Activated CD4-positive, alpha-beta T cell treated with anti-CD3 and anti-CD28 coated beads for 48 hours (primary cell): ENCODE measurements around the gene SLC31A1.
"Not testable (repeated sequence)": the region's sequence is repeated elsewhere in the genome, so short reads cannot be mapped to it uniquely, and the experiment has no call there.

Experiments used
- DNase-seq: peaks from one replicate; pipeline ENCODE4 v3.0.0-alpha.2; 2020

Gene SLC31A1

DNA sequence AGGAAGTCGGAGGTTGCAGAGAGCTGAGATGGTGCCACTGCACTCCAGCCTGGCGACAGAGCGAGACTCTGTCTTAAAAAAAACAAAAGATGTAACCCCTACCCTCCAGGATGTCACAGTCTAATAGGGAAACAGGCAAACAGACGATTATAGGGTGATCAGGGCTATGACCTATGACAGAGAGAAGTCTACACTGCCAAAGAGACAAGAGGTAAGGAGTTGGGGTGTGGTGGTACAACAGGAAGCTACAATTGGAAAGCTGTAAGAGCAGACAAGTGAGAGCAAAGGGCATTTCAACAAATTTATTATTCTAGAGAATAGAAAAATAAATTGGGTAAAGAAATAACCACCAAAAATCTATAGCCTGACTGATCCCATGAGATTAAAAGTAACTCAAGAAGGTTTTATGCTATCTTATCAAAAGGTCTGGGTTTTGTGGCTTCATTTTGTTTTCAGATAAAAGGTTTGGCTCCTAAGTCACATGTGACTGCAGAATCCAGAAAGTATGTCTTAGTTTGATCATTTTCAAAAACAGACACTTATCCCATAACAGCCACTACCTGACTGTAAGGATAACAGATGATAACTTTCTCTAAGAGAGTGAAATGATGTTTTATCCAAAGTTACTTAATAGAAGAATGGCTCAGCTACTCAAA lies 46.7 kb downstream of the SLC31A1 start:
- DNase-seq = no peak

DNA sequence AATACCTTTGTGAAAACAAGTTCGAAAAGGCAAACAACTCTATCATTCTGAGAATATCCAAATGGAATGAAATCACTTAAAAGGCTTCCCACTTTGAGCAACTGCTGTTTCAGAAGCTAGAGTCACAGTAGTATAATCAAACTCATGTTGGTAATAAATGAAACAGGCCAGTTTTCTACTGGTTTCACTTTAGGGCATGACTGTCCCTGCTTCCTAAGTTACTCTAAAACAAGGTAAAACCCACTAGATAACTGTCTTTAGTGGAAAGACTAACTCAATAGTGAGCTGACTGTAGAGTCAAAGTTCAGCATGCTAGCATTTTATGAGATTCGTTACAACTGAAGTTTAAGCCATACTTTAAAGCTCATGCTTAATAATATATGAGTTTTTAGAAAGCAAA lies 48.0 kb downstream of the SLC31A1 start:
- DNase-seq = no peak

DNA sequence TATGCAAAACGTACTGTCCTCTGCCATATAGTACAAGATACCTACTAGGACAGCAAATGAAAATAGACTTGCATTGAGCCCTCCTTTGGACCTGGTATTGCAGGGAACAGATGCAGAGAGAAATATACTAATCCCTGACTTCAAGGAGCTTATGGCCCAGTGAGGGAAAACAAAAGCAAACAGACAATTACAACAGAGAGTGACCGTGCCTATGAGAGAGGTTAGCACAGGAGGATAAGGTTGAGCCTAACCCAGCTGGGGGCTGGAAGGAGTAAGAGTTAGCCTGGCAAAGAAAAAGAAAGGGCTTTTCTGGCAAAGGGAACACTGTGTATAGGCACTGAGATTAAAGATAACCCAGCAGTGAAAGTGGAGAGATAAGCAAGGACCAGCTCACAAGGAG lies 48.5 kb downstream of the SLC31A1 start:
- no peak for DNase-seq

DNA sequence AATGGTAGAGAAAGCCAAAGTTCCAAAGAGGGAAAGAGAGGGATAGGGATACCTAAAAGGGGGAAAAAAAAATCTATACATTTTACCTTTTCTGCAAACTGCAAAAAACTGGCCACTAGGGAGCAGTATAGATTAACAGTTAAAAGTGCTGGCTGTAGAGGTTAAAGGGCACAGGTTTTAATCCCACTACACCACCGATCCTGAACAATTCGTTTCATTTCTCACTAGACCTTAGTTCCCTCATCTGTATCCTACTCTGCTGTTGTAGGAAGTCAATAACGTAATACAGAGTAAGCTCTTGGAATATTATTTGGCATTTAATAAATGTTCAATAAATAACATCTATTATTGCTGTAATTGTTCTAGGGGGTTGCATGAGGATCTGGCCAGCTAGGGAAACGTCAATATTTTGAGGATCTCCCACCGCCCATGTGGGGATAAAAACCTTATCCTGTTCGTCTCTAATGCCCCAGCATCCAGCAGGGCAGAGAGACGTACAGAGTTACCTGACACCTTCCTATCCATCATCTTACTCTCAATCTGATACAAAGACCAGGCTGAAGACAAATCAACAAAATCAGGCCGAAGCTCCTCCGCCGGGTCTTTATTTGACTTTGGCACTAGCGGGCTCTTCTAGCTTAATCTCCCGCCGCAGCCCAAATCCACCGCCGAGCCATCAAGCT lies 53.3 kb downstream of the SLC31A1 start:
- peak; percentile 13 for DNase-seq

DNA sequence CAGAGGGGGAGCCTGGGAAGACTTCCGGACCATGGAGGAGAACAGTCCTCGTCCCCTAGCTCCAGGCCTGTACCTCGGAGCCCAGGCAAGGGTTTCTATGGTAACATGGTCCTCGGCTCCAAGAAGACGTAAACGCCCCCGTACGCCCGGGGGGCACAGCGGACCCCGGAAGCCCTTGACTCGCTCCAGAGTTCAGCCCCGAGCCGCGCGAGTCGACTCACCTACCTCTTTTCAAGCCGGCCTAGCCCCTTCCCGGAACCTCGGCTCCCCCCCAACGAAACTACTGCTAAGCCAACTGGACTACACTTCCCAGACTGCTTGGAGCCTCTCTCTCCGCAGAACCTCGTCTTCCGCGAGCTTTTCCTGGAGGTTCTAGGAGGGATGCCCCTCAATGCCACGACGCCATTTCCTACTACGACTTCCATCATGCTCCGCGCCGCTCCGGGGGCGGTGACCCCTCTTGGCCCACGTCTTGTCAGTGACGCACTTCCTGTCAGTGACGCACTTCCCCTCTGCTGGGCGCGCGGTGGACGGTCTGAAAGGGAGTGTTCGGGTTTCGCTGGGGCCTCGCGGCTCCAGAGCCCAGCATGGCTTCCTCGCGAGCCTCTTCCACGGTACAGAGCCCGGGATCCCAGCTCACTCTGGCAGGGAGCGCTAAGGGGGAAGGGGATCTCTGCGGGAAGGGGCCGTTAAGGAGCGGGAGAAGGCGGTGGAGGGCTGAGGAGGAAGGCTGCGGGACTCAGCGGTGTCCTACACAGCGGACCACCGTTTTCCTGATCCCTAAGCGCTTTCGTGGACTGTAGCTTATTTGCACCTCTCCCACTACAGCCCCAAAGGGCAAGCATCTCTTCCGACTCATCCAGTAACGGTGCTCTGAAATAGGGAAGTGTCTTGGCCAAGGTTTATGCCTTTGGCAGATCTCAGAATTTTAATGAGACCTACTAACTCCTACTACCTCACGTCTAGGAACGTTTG lies 54.1 kb downstream of the SLC31A1 start, which contains the start of the genes CDC26 and PRPF4:
TSS of gene CDC26 (minus strand) at position 416 of the 975 bp plus-strand sequence. CDS start 3,065 bp downstream, outside the sequence.
TSS of gene PRPF4 (plus strand) at position 502 of the 975 bp plus-strand sequence. CDS start at position 588, 86 bp downstream.
- peak; percentile 97 for DNase-seq

DNA sequence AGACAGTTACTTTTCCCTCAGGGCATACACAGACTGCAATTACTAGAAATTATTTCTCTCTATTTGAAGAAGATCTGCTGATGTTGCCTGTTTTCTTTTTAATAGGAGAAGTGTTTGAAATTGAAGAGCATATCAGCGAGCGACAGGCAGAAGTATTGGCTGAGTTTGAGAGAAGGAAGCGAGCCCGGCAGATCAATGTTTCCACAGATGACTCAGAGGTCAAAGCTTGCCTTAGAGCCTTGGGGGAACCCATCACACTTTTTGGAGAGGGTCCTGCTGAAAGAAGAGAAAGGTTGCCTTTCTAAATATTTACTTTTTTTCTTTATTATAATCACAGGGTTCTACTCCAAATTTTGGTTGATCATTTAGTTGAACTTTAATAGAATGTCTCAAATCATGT lies 57.5 kb downstream of the SLC31A1 start:
- DNase-seq = no peak

DNA sequence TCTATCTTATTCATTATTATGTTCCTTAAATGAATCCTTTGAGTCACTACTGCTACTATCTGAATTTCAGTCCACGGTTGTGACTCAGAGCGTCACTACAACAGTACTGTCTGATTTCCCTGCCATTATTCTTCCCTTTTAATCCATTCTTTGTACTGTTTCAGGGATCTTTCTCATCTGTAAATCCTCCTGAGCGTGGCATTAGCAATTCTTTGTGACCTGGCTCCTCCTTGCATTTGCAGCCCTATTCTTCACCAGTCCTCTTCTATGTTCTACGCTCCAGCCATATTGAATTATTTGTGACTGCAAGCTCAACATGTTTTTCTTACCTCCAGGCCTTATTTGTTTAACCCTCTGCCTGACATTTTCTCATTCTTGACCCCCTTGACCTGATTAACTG lies 60.0 kb downstream of the SLC31A1 start:
- no peak for DNase-seq

DNA sequence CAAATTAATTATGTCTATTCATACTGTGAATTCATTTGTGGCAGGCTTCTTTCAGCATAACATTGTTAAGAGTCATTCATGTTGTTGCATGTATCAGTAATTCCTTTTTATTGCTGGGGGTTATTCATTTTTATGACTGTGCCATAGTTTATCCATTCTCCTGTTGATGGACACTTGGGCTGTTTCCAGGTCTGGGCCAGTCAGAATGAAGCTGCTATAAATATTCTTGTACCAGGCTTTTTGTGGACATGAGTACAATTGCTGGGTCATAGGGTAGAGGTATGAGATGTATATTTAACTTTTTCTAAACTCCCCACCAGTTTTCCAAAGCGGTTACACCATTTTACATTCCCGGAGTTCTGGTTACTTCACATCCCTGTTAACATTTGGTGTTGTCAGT lies 67.7 kb downstream of the SLC31A1 start:
- no peak for DNase-seq

DNA sequence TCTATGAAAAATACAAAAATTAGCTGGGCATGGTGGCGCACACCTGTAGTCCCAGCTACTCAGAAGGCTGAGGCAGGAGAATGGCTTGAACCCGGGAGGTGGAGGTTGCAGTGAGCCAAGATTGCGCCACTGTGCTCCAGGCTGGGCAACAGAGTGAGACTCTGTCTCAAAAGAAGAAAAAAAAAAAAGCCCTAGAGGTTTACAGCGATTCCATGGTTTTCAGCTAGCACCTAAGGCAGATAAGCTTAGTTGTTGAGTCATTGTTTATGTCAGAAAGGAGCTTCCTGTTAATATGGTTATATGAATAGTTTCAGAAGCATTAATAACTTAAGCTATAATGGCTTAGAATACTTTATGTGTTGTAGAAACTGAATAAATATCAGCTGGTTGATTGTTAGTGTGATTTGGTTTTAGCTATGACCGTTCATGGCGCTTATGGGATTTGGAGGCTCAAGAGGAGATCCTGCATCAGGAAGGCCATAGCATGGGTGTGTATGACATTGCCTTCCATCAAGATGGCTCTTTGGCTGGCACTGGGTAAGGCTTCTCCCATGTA lies 68.8 kb downstream of the SLC31A1 start:
- no peak for DNase-seq

DNA sequence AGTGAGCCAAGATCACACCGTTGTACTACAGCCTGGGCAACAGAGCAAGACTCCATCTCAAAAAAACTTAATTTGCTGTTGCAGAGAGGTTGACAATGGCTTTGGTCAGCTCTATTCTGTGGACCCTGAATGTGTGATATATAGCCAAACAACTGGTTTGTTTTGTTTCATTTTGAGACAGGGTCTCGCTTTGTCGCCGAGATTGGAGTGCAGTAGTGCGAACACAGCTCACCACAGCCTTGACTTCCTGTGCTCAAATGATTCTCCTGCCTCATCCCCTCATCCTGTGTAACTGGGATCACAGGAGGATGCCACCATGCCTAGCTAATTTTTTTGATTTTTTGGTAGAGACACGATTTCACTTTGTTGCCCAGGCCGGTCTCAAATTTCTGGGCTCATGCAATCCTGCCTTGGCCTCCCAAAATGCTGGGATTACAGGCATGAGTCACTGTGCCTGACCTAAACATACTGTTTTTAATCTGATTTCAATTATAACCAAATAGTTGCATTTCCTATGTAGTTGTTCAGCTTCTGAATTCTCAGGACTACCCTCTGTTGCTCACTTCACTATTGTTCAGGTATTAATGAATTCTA lies 72.0 kb downstream of the SLC31A1 start:
- no peak for DNase-seq

DNA sequence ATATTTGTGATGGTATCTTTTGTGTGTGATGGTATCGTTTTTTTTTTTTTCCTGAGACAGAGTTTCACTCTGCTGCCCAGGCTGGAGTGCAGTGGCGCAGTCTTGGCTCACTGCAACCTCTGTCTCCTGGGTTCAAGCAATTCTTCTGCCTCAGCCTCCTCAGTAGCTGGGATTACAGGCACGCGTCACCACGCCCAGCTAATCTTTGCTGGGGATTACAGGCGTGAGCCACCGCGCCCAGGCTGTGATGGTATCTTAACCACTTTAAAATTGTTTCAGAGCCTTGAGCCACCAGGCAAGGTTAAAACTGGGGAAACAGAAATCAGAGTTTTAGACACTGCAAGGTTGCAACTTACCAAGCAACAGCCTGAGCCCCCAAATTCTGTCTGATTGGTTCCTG lies 74.9 kb downstream of the SLC31A1 start:
- not testable (repeated sequence) for DNase-seq

DNA sequence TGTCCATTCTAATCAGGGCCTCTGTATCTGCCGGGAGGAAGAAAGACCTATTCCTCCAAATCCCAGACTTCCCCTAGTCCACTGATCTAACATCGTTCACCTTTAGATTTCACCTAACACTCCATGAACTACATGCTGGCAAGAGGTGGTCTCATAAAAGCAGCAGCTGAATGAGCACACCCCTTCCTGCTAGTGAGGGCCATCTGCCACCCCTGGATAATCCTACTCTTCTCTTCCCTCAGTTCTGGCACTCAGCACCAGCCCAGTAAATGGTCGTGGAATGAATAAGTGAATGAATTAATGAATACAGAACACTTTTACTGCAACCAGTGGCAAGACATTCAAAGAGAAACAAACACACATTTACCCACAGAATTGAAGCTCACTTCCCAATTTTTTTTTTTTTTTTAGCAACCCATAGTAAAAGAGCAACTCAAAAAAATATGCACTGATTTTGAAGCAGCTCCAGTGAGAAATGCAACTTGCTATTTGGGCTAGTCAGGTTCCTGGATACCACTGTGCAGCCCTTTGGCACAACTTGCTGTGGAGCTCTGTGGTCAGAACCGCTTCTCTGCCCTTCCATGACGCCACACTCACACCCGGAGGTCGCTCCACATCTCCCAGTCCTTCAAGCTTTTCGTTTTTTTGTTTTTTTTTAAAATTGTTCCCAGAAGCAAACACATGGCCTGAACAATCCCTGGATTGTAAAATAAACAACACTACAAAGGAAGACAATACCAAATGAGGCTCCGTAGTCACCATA lies 75.6 kb downstream of the SLC31A1 start:
- DNase-seq = no peak

DNA sequence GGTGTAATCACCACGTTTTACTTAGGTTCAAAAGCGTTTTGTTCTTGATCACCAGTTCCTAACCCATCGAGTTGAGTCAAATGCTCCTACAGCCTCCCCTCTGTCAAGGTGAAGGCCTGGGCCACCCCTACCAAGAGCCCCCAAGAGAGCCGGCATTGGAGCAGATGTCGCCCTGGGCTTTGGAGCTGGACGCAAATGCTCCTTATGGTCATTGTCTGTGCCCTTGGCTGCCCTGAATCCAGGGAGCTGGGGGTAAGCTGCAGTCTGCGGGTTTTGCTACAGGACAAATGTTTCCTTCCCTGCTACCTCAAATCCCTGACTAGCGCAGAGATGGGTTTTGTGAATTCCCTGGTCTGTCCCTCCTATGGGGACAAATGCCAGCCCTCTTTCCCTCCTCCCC lies 77.0 kb downstream of the SLC31A1 start:
- DNase-seq = no peak

DNA sequence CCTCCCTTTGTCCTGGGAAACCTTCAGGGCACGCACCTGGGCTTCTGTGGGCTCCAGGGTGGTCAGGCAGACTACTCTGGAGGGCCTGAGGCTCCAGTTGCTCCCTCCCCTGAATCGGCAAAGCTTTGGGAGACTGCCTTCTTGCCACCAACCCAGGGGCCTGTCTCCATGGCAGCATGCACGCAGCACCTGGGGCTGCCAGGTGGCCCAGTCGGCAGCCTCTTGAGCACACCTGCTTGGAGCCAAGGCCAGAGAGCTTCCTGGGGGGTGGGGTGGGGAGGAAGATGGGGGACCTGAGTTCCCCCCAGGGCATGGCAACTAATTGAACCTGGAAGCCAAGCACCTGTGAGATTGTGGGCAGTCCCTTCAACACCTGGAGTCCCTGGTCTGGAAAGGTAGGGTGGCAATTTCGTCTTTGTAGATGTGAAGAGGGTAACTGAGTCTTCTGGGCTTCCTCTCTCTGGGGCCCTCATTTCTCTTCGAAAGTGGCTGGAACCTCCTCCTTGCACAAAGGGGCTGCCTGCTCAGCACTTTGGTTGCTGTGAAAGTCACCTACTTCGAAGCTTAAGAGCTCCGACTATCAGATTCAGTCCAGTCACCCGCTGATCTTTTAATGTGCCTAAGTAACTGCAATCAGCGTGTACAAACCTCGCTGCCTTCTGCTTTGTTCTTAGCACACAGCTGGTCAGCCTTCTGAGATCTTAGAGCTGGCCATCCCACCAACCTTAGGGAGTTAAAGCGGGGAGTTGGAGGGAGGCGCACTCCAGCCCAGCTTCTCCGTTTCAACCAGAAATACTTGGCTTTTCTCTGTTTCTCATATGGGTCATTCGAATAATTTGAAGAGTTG lies 77.8 kb downstream of the SLC31A1 start:
- DNase-seq = no peak

DNA sequence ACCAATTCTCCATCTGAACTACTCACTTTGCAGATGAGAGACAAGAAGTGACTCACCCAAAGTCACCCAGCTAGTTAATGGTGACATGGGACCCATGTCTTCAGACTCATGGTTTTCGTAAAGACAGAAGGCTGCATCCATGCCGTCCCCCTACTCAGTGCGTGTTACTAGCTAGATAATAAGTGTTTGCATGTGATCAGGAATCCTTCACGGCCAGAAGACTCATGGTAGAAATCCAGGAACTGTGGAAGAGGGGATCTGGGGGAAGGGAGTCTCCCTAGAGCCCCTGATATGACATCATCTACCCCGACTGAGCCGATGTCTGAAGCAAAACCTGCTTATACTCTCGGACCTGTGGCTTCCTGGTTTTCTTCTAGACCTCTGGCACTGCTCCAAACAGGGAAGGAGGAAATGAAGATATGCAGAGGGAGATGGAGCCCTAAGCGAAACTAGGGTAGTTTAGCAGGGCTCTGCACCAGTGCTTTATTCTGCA lies 78.5 kb downstream of the SLC31A1 start:
- no peak for DNase-seq

DNA sequence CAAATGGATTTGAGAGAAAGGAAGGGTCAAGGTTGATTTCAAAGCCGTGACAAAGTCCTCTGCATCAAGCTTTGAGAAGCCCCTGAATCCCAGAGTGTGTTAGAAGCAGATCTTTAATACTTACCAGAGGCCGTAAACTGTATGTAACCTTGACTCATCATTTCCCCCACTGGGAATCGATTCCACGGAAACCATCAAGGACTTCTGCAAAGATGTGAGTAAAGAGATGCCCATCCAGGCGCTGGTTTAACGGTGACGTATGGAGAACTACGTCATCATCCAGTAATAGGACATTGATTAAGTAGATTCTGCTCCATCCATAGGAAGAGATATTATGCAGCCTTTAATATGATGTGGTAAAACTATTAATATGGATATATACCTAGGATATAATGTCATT lies 80.2 kb downstream of the SLC31A1 start:
- no peak for DNase-seq

DNA sequence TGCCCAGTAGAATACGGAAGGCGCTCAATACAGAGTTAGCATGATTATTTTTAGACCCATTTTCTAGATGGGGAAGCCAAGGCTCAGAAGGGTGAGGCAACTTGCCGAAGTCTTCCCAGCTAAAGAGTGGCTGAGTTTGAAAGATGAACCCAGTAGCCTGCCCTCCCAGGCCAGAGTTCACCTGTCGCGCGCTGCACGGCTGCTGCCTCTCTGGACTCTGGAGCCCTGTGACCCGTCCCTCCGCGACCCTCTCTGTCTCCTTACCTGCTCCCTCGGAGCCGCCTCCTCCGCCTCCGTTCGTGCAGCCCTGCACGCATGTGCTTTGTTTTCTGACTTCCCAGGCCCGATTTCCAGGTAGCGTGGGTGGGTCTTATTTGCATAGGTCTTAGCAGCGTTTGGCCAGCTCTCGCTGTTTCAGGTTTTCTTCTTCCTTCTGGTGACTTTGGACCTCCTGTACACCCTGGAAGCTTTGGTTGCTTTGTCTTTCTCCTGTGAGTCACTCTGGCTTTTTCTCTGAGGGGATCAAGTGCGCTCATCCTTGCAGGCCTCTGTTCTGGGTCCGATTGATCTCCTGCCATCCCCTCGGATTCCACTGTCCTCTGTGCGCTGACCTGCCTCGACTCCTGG lies 81.6 kb downstream of the SLC31A1 start, which contains the start of gene RNF183:
TSS of gene RNF183 (minus strand) at position 585 of the 627 bp plus-strand sequence. CDS start 5,192 bp downstream, outside the sequence.
- no peak for DNase-seq

DNA sequence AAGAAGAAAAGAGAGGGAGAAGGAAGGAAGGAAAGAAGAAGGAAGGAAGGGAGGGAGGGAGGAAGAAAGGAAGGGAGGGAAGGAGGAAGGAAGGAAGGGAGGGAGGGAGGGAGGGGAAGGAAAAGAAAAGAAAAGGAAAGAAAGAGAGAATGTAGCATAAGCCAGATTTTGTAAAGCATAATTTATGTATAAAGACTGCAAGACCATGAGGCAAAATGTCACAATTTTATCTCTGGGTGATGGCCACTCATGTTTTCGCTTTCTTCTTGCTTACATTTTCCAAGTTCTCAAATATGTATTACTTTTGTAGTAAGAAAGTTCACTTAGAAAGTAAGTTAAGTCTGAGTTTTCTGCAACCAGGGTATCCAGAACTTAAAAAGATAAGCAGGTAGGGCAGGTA lies 85.2 kb downstream of the SLC31A1 start:
- DNase-seq = no peak

DNA sequence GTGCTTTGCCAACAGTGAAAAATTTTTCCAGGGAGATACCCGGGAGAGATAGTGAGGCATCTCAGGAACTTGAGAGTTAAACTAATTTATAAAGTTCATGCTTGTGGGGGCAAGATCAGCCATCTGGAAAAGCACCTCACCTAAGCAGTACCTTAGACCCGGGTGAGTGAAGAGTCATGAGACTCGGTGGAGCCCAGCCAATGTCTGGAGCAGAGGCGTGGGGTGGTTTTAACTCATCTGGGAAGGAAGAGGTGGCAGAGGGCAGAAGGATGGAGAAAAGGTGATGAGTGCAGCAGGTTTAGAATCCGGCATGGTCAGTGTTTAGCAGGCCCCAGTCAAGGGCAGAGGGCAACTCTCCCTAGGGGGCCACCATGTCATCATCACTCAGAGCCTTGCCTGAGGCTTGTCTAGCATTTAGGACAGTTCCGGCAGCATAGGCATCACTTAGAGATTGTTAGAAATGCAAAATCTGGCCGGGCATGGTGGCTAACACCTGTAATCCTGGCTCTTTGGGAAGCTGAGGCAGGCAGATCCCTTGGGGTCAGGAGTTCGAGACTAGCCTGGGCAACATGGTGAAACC lies 86.1 kb downstream of the SLC31A1 start:
- no peak for DNase-seq
